HEK293T (cell line): ENCODE measurements around the gene IL20RA.

ENCODE experiments used
- ARNT ChIP-seq: fragments of 450-650 bp; IDR thresholded peaks from 2 replicates; pipeline ENCODE4 v1.6.1; 2017; ENCODE audit warnings: mild to moderate bottlenecking
- BHLHE40 ChIP-seq: fragments of 450-650 bp; IDR thresholded peaks from 2 replicates; pipeline ENCODE4 v1.6.1; 2016; ENCODE audit warnings: mild to moderate bottlenecking, moderate library complexity, borderline replicate concordance
- CTBP1 ChIP-seq: fragments of 450-650 bp; IDR thresholded peaks from 2 replicates; pipeline ENCODE4 v1.6.1; 2016; ENCODE audit warnings: borderline replicate concordance
- FOXA1 ChIP-seq: fragments of 450-650 bp; IDR thresholded peaks from 2 replicates; pipeline ENCODE4 v1.6.1; 2016; ENCODE audit warnings: mild to moderate bottlenecking
- PKNOX1 ChIP-seq: fragments of 450-650 bp; IDR thresholded peaks from 2 replicates; pipeline ENCODE4 v1.6.1; 2016
- SUZ12 ChIP-seq: fragments of 450-650 bp; IDR thresholded peaks from 2 replicates; pipeline ENCODE4 v1.6.1; 2016; ENCODE audit warnings: mild to moderate bottlenecking

- TF ChIP-seq SUZ12 (no peak), BHLHE40 (no peak), CTBP1 (no peak), FOXA1 (no peak), PKNOX1 (no peak), ARNT (no peak)
These were observed 11.5 kb upstream of the IL20RA start for GRCh38 chr6:137056121-137056880.
